H9 (cell line): ENCODE data around the gene ARF1. TPM values are rescaled to one million over a fixed set of nuclear protein-coding genes. Genes with fewer than 3 reads are reported as not detected.

Source experiments
- DNase-seq: peaks from one replicate; pipeline ENCODE4 v3.0.0-alpha.2; 2017
- H2AFZ ChIP-seq: one replicate; pipeline ENCODE4 v1.6.1; 2013; ENCODE audit warnings: mild to moderate bottlenecking, low read length, control low read depth, moderate library complexity
- H2AK5ac ChIP-seq: 2 replicates; pipeline ENCODE4 v1.6.1; 2013; ENCODE audit warnings: low read length, control low read depth, mixed read lengths; ENCODE audit not compliant: insufficient read length
- H2BK120ac ChIP-seq: one replicate; pipeline ENCODE4 v1.6.1; 2013; ENCODE audit warnings: low read depth, mild to moderate bottlenecking, low read length, control low read depth, inconsistent platforms; ENCODE audit not compliant: poor library complexity, severe bottlenecking
- H2BK12ac ChIP-seq: 2 replicates; pipeline ENCODE4 v1.6.1; 2013; ENCODE audit warnings: low read length, control low read depth, mixed read lengths, low read depth; ENCODE audit not compliant: insufficient read length
- H2BK15ac ChIP-seq: 2 replicates; pipeline ENCODE4 v1.6.1; 2013; ENCODE audit warnings: low read depth, low read length, control low read depth
- H2BK20ac ChIP-seq: one replicate; pipeline ENCODE4 v1.6.1; 2013; ENCODE audit warnings: low read depth, mild to moderate bottlenecking, low read length, control low read depth, inconsistent platforms; ENCODE audit not compliant: poor library complexity, severe bottlenecking
- H2BK5ac ChIP-seq: 2 replicates; pipeline ENCODE4 v1.6.1; 2013; ENCODE audit warnings: low read length, control low read depth, mixed read lengths; ENCODE audit not compliant: insufficient read length
- H3K14ac ChIP-seq: 2 replicates; pipeline ENCODE4 v1.6.1; 2013; ENCODE audit warnings: low read length, control low read depth; ENCODE audit not compliant: insufficient read depth
- H3K18ac ChIP-seq: 2 replicates; pipeline ENCODE4 v1.6.1; 2013; ENCODE audit warnings: low read depth, mild to moderate bottlenecking, mixed read lengths, low read length, control low read depth; ENCODE audit not compliant: insufficient read length
- H3K23ac ChIP-seq: 2 replicates; pipeline ENCODE4 v1.6.1; 2013; ENCODE audit warnings: low read length, control low read depth, mixed read lengths, low read depth; ENCODE audit not compliant: insufficient read length
- H3K23me2 ChIP-seq: 2 replicates; pipeline ENCODE4 v1.6.1; 2013; ENCODE audit warnings: low read depth, mild to moderate bottlenecking, mixed read lengths, low read length, control low read depth; ENCODE audit not compliant: insufficient read length, poor library complexity, severe bottlenecking
- H3K27ac ChIP-seq: 2 replicates; pipeline ENCODE4 v1.5.1; 2013; ENCODE audit warnings: low read length, control low read depth, mixed read lengths, low read depth; ENCODE audit not compliant: insufficient read length
- H3K27me3 ChIP-seq: 2 replicates; pipeline ENCODE4 v1.6.1; 2013; ENCODE audit warnings: low read length, control low read depth, inconsistent platforms; ENCODE audit not compliant: insufficient read depth
- H3K4ac ChIP-seq: 2 replicates; pipeline ENCODE4 v1.6.1; 2013; ENCODE audit warnings: low read depth, mild to moderate bottlenecking, control low read depth, inconsistent platforms, low read length, moderate library complexity
- H3K4me1 ChIP-seq: 2 replicates; pipeline ENCODE4 v1.6.1; 2013; ENCODE audit warnings: low read length, control low read depth, inconsistent platforms; ENCODE audit not compliant: insufficient read depth
- H3K4me2 ChIP-seq: 2 replicates; pipeline ENCODE4 v1.6.1; 2013; ENCODE audit warnings: low read length, control low read depth, mixed read lengths; ENCODE audit not compliant: insufficient read length, insufficient read depth
- H3K56ac ChIP-seq: 2 replicates; pipeline ENCODE4 v1.6.1; 2013; ENCODE audit warnings: low read depth, mild to moderate bottlenecking, mixed read lengths, low read length, control low read depth; ENCODE audit not compliant: insufficient read length
- H3K79me1 ChIP-seq: 2 replicates; pipeline ENCODE4 v1.6.1; 2013; ENCODE audit warnings: low read depth, mild to moderate bottlenecking, moderate library complexity, low read length, control low read depth, inconsistent platforms; ENCODE audit not compliant: insufficient read depth, poor library complexity, severe bottlenecking
- H3K79me2 ChIP-seq: 2 replicates; pipeline ENCODE4 v1.6.1; 2013; ENCODE audit warnings: low read length, control low read depth, inconsistent platforms; ENCODE audit not compliant: insufficient read depth
- H3K9ac ChIP-seq: 2 replicates; pipeline ENCODE4 v1.6.1; 2013; ENCODE audit warnings: low read length, control low read depth, mixed read lengths; ENCODE audit not compliant: insufficient read length; ENCODE audit errors: extremely low read depth
- H3K9me3 ChIP-seq: one replicate; pipeline ENCODE4 v1.6.1; 2013; ENCODE audit warnings: low read depth, low read length, inconsistent platforms; ENCODE audit not compliant: control insufficient read depth
- H3T11ph ChIP-seq: one replicate; pipeline ENCODE4 v1.6.1; 2013; ENCODE audit warnings: mild to moderate bottlenecking, low read length, control low read depth, inconsistent platforms
- H4K20me1 ChIP-seq: one replicate; pipeline ENCODE4 v1.6.1; 2013; ENCODE audit not compliant: control insufficient read depth, insufficient read length, insufficient read depth
- H4K5ac ChIP-seq: 2 replicates; pipeline ENCODE4 v1.6.1; 2013; ENCODE audit warnings: low read depth, mild to moderate bottlenecking, mixed read lengths, low read length, control low read depth; ENCODE audit not compliant: insufficient read length
- H4K8ac ChIP-seq: replicated peaks from 2 replicates; pipeline ENCODE4 v1.6.1; 2013; ENCODE audit warnings: low read length, control low read depth, mixed read lengths, low read depth; ENCODE audit not compliant: insufficient read length
- H4K91ac ChIP-seq: 2 replicates; pipeline ENCODE4 v1.6.1; 2013; ENCODE audit warnings: low read depth, mild to moderate bottlenecking, moderate library complexity, mixed read lengths, low read length, control low read depth; ENCODE audit not compliant: insufficient read length
- H3K27ac Mint-ChIP-seq, 3 experiments: 2 replicates in 2 of 3; 3 replicates in 1 of 3; pipeline ENCODE4 v1.8.0; 2020 to 2021; ENCODE audit warnings: mixed read lengths in 3 of 3, mild to moderate bottlenecking in 1 of 3, moderate library complexity in 1 of 3
- H3K27me3 Mint-ChIP-seq: 2 replicates; pipeline ENCODE4 v1.8.0; 2021; ENCODE audit warnings: low read depth, mild to moderate bottlenecking, moderate library complexity, mixed read lengths
- H3K36me3 Mint-ChIP-seq, 3 experiments: 2 replicates in 2 of 3; 3 replicates in 1 of 3; pipeline ENCODE4 v1.8.0; 2020 to 2021; ENCODE audit warnings: low read depth in 3 of 3, mixed read lengths in 3 of 3; ENCODE audit not compliant: insufficient read depth in 1 of 3
- H3K4me1 Mint-ChIP-seq, 2 experiments: 2 replicates each; pipeline ENCODE4 v1.8.0; 2020; ENCODE audit warnings: mixed read lengths in 2 of 2
- H3K4me3 Mint-ChIP-seq, 2 experiments: 2 replicates in 1 of 2; 3 replicates in 1 of 2; pipeline ENCODE4 v1.8.0; 2020 to 2021; ENCODE audit warnings: mild to moderate bottlenecking in 2 of 2, mixed read lengths in 2 of 2, moderate library complexity in 1 of 2
- H3K9me3 Mint-ChIP-seq, 2 experiments: 2 replicates in 1 of 2; 3 replicates in 1 of 2; pipeline ENCODE4 v1.8.0; 2020; ENCODE audit warnings: mild to moderate bottlenecking in 2 of 2, mixed read lengths in 2 of 2, moderate library complexity in 1 of 2
- WGBS: extraction: QIAGEN DNeasy Blood & Tissue Kit; methylation state at CpG from one replicate; pipeline ENCODE4 v1.1.7; 2013; ENCODE audit warnings: missing lambda C conversion rate, low lambda C conversion rate, mixed read lengths; ENCODE audit not compliant: insufficient read length; ENCODE audit errors: extremely low coverage; 5-methylcytosine and 5-hydroxymethylcytosine counted together
- total RNA-seq: library from RNA; stranded (reverse); gene quantifications from 2 replicates; pipeline ENCODE4 v1.2.1, GENCODE V29; 2021
- TF ChIP-seq, protein P1 (sequence below): fragments of 200-600 bp; sonication (generic); conservative IDR thresholded peaks from 3 replicates; pipeline ENCODE4 v1.8.0; 2021; ENCODE audit warnings: antibody characterized with exemption, mild to moderate bottlenecking

The ARF1 gene
- total RNA-seq, 1 experiment from 2014 or later = 258 TPM

DNA sequence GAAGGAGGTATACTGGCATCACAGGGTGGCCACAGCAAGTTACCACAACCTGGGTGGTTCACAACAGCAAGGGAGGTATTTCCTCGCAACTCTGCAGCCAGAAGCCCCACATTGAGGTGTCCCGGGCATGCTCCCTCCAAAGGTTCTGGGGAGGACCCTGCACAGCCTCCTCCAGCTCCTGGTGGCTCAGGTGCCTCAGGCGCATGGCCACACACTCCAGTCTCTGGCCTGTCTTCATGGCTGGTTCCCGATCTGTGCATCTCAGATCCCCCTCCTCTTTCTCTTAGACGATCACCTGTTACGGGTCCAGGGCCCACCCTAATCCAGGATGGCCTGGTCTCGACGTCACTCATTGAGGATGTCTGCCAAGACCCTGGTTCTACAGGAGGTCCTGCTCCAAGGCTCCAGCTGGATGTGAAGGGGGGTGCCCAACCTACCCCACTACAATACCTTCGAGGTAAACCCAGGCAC, 6.7 kb upstream of the ARF1 start:
- H3K14ac ChIP-seq = no peak overlapping the region
- no peak overlapping the region for H2AK5ac ChIP-seq
- no peaks in the 10 kb centered on the region for H3K23me2 ChIP-seq
- H3K4me1 ChIP-seq = no peaks in the 10 kb centered on the region; the same call in 1 of the 2 replicates
- DNase-seq = no peak
- no peak overlapping the region for H4K5ac ChIP-seq
- no peak overlapping the region for H3K4ac ChIP-seq
- H2BK5ac ChIP-seq = no peak overlapping the region
- no peaks in the 10 kb centered on the region for H3K9me3 Mint-ChIP-seq
- WGBS = no CpG with 5 or more reads among the region's 9 CpGs
- H2BK20ac ChIP-seq = no peak overlapping the region
- TF ChIP-seq, protein P1, sequence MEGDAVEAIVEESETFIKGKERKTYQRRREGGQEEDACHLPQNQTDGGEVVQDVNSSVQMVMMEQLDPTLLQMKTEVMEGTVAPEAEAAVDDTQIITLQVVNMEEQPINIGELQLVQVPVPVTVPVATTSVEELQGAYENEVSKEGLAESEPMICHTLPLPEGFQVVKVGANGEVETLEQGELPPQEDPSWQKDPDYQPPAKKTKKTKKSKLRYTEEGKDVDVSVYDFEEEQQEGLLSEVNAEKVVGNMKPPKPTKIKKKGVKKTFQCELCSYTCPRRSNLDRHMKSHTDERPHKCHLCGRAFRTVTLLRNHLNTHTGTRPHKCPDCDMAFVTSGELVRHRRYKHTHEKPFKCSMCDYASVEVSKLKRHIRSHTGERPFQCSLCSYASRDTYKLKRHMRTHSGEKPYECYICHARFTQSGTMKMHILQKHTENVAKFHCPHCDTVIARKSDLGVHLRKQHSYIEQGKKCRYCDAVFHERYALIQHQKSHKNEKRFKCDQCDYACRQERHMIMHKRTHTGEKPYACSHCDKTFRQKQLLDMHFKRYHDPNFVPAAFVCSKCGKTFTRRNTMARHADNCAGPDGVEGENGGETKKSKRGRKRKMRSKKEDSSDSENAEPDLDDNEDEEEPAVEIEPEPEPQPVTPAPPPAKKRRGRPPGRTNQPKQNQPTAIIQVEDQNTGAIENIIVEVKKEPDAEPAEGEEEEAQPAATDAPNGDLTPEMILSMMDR = no peak
- no peak overlapping the region for H4K8ac ChIP-seq
- H2BK120ac ChIP-seq = no peak overlapping the region
- no peak overlapping the region for H2BK12ac ChIP-seq
- no peak overlapping the region for H4K91ac ChIP-seq
- H3K9ac ChIP-seq = no peak overlapping the region
- peaks cover 16 to 33% of the 10 kb centered on the region in 2 experiments for H3K4me1 Mint-ChIP-seq
- H3K27me3 ChIP-seq = peaks cover 60% of the 10 kb centered on the region; the same call in 1 of the 2 replicates
- no peaks in the 10 kb centered on the region for H3K79me1 ChIP-seq
- no peaks in the 10 kb centered on the region for H4K20me1 ChIP-seq
- H3K27me3 Mint-ChIP-seq = peaks cover 96% of the 10 kb centered on the region
- H3K56ac ChIP-seq = no peak overlapping the region
- H2BK15ac ChIP-seq = no peak overlapping the region
- H3K23ac ChIP-seq = no peak overlapping the region
- H3K27ac Mint-ChIP-seq = no peak overlapping the region
- no peak overlapping the region for H3K4me3 Mint-ChIP-seq
- no peaks in the 10 kb centered on the region for H3K79me2 ChIP-seq
- no peak overlapping the region for H2AFZ ChIP-seq
- no peak overlapping the region for H3K27ac ChIP-seq
- no peak overlapping the region for H3T11ph ChIP-seq
- H3K36me3 Mint-ChIP-seq = no peaks in the 10 kb centered on the region
- no peak overlapping the region for H3K18ac ChIP-seq
- no peak overlapping the region for H3K4me2 ChIP-seq
- H3K9me3 ChIP-seq = no peaks in the 10 kb centered on the region
